Adrenal gland (tissue), 12 donors: ENCODE measurements around the gene TEX2. TPM values are rescaled to one million over a fixed set of nuclear protein-coding genes. Genes with fewer than 3 reads are reported as not detected.

Source experiments
- DNase-seq, 7 donors: peaks; one replicate each; pipeline ENCODE4 v3.0.0-alpha.2; 2019 to 2020
- H3K27ac ChIP-seq, 5 donors: fragments of 200-600 bp; sonication (generic) in 4 of 5; 1 replicate in 3 of 5; 2 replicates in 2 of 5; pipeline versions ENCODE4 v1.5.1 to v1.8.0; 2016 to 2020; ENCODE audit warnings: mild to moderate bottlenecking in 1 of 5
- H3K27me3 ChIP-seq: fragments of 200-600 bp; 2 replicates; pipeline ENCODE4 v1.8.0; 2021
- H3K36me3 ChIP-seq, 2 donors: fragments of 200-600 bp; replicated peaks in 1 of 2; 1 replicate in 1 of 2; 2 replicates in 1 of 2; pipeline versions ENCODE4 v1.5.1 to v1.8.0; 2018 to 2022
- H3K4me1 ChIP-seq, 2 donors: fragments of 200-600 bp; replicated peaks in 1 of 2; 1 replicate in 1 of 2; 2 replicates in 1 of 2; pipeline versions ENCODE4 v1.5.1 to v1.8.0; 2018 to 2021
- H3K4me3 ChIP-seq, 4 donors: fragments of 200-600 bp; sonication (generic) in 3 of 4; one replicate each; pipeline ENCODE4 v1.5.1; 2016 to 2018
- H3K9me3 ChIP-seq, 3 donors: fragments of 200-600 bp; sonication (generic) in 1 of 3; replicated peaks in 1 of 3; 1 replicate in 2 of 3; 2 replicates in 1 of 3; pipeline versions ENCODE4 v1.5.1 to v1.8.0; 2016 to 2021
- CTCF ChIP-seq, 6 experiments: fragments of 450-650 bp in 4 of 6; fragments of 200-600 bp in 2 of 6; sonication (generic) in 1 of 6; IDR thresholded peaks; 1 replicate in 5 of 6; 2 replicates in 1 of 6; pipeline versions ENCODE4 v1.5.1 to v1.8.0; 2016 to 2021; ENCODE audit warnings: antibody characterized with exemption in 6 of 6, mild to moderate bottlenecking in 2 of 6, moderate library complexity in 1 of 6
- POLR2A ChIP-seq, 2 donors: fragments of 450-650 bp; IDR thresholded peaks; one replicate each; pipeline ENCODE4 v1.6.1; 2017; ENCODE audit warnings: antibody characterized with exemption in 2 of 2, mild to moderate bottlenecking in 2 of 2, moderate library complexity in 1 of 2
- WGBS, 4 donors: extraction: QIAGEN DNeasy Blood & Tissue Kit in 2 of 4; methylation state at CpG; one replicate each; pipeline versions ENCODE4 v1.1.5 to v1.1.7; 2013 to 2017; 5-methylcytosine and 5-hydroxymethylcytosine counted together
- intact Hi-C, 2 donors: fragments of 100-400 bp; cut with DNase I; formaldehyde crosslinking; loops; one replicate each; pipeline versions ENCODE4 v1.14.1 to v1.15.0; 2022 to 2023
- polyA plus RNA-seq, 3 donors: library from polyadenylated mRNA; stranded (reverse); fragments of 200-250 nt in 2 of 3; fragments of 350-450 nt in 1 of 3; fragmentation: Illumina TruSeq in 1 of 3; extraction: RNeasy Lipid Tissue Mini Kit (QIAGEN cat#74804) in 1 of 3; gene quantifications; one replicate each; pipeline ENCODE4 v1.2.3, GENCODE V29; 2013 to 2014
- total RNA-seq, 9 donors: library from RNA; depleted of rRNA in 4 of 9; stranded (reverse); fragments of >200 nt in 4 of 9; fragments of 120-200 nt in 1 of 9; fragmentation: NEBNext Ultra II Directional in 1 of 9; extraction: Animal tissue kit (Norgen Biotek cat#: 25700) in 1 of 9; gene quantifications; one replicate each; pipeline versions ENCODE4 v1.1.0 to v1.2.4, GENCODE V29; 2013 to 2023
- donor health status: healthy with polysubstance abuse.
- donor health status: Bipolar disorder and iron deficiency.
- donor health status: DM: yes; HTN: yes; CAD: no.
- donor health status: DM: no; HTN: no; CAD: no.
- donor health status: DM: no; HTN: no; CAD: no.
- donor health status: DM: yes; HTN: yes; CAD: no.

Gene TEX2
- total and polyA plus RNA-seq, 12 donors = 12.0 to 91.5 (median 62.5) TPM

- Histone ChIP-seq H3K9me3 (no peaks in the 10 kb centered on the region), H3K4me1 (peaks cover 5 to 12% of the 10 kb centered on the region in 2 donors), H3K27me3 (no peaks in the 10 kb centered on the region), H3K36me3 (no peaks in the 10 kb centered on the region), H3K4me3 (no peak overlapping the region), H3K27ac (no peak overlapping the region)
- intact Hi-C loops = no loop called here
- TF ChIP-seq POLR2A (IDR thresholded peaks at IDR 0.05) (no peak), CTCF (IDR thresholded peaks at IDR 0.05) (no peak)
- no peak for DNase-seq
- 88 to 97% (median 94%) methylated on average over 9 of the region's 9 CpGs for WGBS, 4 donors
Measured at GRCh38 chr17:64193561-64193960, 69.5 kb downstream of the TEX2 start.

DNA sequence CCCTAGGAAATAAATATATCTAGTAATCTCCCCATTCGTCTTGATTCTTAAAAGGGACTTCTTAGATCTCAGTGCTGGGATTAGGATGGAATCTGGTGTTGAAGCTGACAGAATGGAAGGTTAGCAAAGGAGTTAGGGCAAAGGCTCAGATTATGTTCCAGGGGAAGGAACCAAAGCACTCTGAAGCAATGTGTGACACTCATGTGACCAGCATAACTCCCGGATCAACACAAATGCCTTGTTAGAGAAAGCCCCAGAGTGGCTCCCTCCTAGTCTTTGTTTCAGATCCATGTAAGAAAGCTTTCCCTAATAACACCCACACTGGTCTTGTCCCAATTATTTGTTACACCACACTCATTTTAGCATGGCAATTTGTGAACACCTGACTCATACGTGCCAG is 70.5 kb downstream of the TEX2 start:
- WGBS, 4 donors = 60 to 90% (median 63%) methylated on average over 3 of the region's 3 CpGs
- Histone ChIP-seq H3K27ac (no peak overlapping the region), H3K9me3 (no peaks in the 10 kb centered on the region), H3K27me3 (no peaks in the 10 kb centered on the region), H3K4me1 (peaks cover 5 to 16% of the 10 kb centered on the region in 2 donors), H3K36me3 (no peaks in the 10 kb centered on the region), H3K4me3 (no peak overlapping the region)
- TF ChIP-seq CTCF (IDR thresholded peaks at IDR 0.05) = no peak
- no peak for TF ChIP-seq POLR2A (IDR thresholded peaks at IDR 0.05)
- no peak for DNase-seq
- intact Hi-C loops = no loop called here

DNA sequence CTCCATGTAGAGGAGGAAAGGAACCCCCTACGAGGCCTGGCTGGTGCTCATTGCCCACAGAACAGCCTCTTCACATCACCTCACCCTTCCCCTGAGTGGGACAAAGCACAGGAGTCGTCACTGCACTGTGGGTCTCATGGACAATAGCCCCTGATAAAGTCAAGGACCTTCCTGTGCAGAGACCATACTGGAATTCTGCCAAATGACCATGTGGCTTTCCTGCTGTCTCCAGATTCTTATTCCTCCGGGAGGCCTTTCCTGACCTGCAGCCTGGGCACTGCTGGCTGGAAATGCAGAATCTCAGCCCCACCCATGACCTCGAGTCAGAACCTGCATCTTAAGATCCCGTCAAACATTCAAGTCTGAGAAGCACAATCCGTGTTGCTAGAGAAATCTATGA is 72.6 kb downstream of the TEX2 start:
- H3K27ac ChIP-seq = peak overlapping the region in 1 of 5 donors; percentile 4
- intact Hi-C loops = no loop called here
- H3K4me1 ChIP-seq = peaks cover 5 to 35% of the 10 kb centered on the region in 2 donors
- no peaks in the 10 kb centered on the region for H3K36me3 ChIP-seq
- H3K27me3 ChIP-seq = no peaks in the 10 kb centered on the region
- no peaks in the 10 kb centered on the region for H3K9me3 ChIP-seq
- H3K4me3 ChIP-seq = no peak overlapping the region
- no peak for TF ChIP-seq POLR2A (IDR thresholded peaks at IDR 0.05)
- TF ChIP-seq CTCF (IDR thresholded peaks at IDR 0.05) = no peak
- WGBS, 4 donors = 39 to 47% (median 44%) methylated on average over 5 to 6 of the region's 6 CpGs
- peak in 5 of 7 donors; percentile 37 to 69 (median 42) for DNase-seq

- no peaks in the 10 kb centered on the region for H3K9me3 ChIP-seq
- no peaks in the 10 kb centered on the region for H3K27me3 ChIP-seq
- H3K27ac ChIP-seq = peak overlapping the region in 2 of 5 donors; percentile 4 to 43
- intact Hi-C loops = loop anchor here in 1 of 2 donors (10.0 kb wide), 1 partner anchor 67 kb away; no protein-coding TSS in a partner anchor
- TF ChIP-seq CTCF (IDR thresholded peaks at IDR 0.05) (no peak), POLR2A (IDR thresholded peaks at IDR 0.05) (no peak)
- 96 to 97% (median 96%) methylated on average over 15 of the region's 15 CpGs for WGBS, 4 donors
- H3K4me1 ChIP-seq = peaks cover 5 to 33% of the 10 kb centered on the region in 2 donors
- H3K36me3 ChIP-seq = no peaks in the 10 kb centered on the region
- no peak overlapping the region for H3K4me3 ChIP-seq
- peak in 1 of 7 donors; percentile 45 for DNase-seq
Measured at GRCh38 chr17:64188088-64188487, 75.0 kb downstream of the TEX2 start.
